Sigmoid colon (tissue), 4 donors: Measurements from ENCODE around the gene MTURN.

Experiments
- POLR2AphosphoS5 ChIP-seq, 4 donors: sonication (generic); formaldehyde crosslinking; IDR thresholded peaks; one replicate each; pipeline ENCODE4 v1.6.1; 2017; ENCODE audit warnings: antibody characterized with exemption in 4 of 4
- TF ChIP-seq, protein P1 (sequence below), 4 experiments: fragments of 450-650 bp in 3 of 4; fragments of 200-600 bp in 1 of 4; IDR thresholded peaks; one replicate each; pipeline ENCODE4 v1.5.1; 2016 to 2019; ENCODE audit warnings: antibody characterized with exemption in 4 of 4, mild to moderate bottlenecking in 3 of 4, moderate library complexity in 2 of 4

DNA sequence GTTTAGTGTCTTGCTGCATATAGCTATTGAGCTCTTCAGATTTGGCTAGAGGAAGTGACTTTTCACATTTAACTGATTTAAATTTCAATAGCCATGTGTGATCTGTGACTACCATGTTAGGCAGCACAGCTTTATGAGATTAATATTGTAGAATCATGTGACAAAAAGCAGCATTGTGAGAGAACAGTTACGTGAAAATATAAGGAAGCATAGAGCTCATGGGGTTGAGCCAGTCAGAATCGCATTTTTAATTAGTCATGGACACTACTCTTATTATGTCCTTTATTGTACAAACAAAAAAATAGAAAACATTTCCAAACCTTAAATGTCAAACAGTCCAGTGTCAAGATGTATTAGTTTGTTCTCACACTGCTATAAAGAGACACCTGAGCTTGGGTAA is 48.0 kb downstream of the MTURN start:
- no peak for TF ChIP-seq POLR2AphosphoS5 (IDR thresholded peaks at IDR 0.05)
- TF ChIP-seq, protein P1, sequence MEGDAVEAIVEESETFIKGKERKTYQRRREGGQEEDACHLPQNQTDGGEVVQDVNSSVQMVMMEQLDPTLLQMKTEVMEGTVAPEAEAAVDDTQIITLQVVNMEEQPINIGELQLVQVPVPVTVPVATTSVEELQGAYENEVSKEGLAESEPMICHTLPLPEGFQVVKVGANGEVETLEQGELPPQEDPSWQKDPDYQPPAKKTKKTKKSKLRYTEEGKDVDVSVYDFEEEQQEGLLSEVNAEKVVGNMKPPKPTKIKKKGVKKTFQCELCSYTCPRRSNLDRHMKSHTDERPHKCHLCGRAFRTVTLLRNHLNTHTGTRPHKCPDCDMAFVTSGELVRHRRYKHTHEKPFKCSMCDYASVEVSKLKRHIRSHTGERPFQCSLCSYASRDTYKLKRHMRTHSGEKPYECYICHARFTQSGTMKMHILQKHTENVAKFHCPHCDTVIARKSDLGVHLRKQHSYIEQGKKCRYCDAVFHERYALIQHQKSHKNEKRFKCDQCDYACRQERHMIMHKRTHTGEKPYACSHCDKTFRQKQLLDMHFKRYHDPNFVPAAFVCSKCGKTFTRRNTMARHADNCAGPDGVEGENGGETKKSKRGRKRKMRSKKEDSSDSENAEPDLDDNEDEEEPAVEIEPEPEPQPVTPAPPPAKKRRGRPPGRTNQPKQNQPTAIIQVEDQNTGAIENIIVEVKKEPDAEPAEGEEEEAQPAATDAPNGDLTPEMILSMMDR (IDR thresholded peaks at IDR 0.05) = no peak
